Measurements from ENCODE around the gene PYURF.
"Not testable (repeated sequence)": the region's sequence is repeated elsewhere in the genome, so short reads cannot be mapped to it uniquely, and the experiment has no call there.

The PYURF gene

GRCh38 chr4:88523325-88524129 lies at the start of gene PYURF:
TSS of gene PYURF (minus strand) at chr4:88523776. CDS start at chr4:88523700, 76 bp downstream.
- TF ChIP-seq, protein P1, sequence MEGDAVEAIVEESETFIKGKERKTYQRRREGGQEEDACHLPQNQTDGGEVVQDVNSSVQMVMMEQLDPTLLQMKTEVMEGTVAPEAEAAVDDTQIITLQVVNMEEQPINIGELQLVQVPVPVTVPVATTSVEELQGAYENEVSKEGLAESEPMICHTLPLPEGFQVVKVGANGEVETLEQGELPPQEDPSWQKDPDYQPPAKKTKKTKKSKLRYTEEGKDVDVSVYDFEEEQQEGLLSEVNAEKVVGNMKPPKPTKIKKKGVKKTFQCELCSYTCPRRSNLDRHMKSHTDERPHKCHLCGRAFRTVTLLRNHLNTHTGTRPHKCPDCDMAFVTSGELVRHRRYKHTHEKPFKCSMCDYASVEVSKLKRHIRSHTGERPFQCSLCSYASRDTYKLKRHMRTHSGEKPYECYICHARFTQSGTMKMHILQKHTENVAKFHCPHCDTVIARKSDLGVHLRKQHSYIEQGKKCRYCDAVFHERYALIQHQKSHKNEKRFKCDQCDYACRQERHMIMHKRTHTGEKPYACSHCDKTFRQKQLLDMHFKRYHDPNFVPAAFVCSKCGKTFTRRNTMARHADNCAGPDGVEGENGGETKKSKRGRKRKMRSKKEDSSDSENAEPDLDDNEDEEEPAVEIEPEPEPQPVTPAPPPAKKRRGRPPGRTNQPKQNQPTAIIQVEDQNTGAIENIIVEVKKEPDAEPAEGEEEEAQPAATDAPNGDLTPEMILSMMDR (IDR thresholded peaks at IDR 0.05; ENCODE audit: low read depth, low read length), result no peak
- H3K4me3 ChIP-seq (ENCODE audit: low read depth, low read length), result peak within 1 kb of the TSS; percentile 98
- peak; percentile 96 for DNase-seq (ENCODE audit: low read depth, low spot score)
- in situ Hi-C loops (cut with HindIII; ENCODE audit: low sequenced_read_pairs), result no loop called here

DNA sequence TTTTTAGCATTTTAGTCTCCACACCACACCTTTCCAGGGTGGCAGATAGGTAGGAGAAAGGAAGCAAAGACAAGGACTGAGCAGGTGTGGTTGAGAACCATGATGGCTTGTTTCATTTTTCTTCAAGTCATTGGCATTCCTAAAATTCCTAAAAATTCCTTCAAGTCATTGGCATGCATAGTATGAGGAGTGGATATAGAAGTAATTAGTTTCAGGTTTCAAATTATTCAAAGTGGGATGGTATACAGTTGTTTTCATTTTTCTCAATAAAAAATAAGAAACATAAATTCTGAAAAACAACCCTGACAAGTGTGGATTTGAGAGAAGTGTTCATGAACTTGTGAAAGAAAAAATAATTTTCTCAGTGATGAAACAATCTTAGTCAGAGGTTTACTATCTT lies 46.4 kb upstream of the PYURF start:
- TF ChIP-seq, protein P1 (IDR thresholded peaks at IDR 0.05; ENCODE audit: low read depth, low read length), result no peak
- DNase-seq (ENCODE audit: low read depth, low spot score), result no peak
- no peak overlapping the region for H3K4me3 ChIP-seq (ENCODE audit: low read depth, low read length)
- in situ Hi-C loops (cut with HindIII; ENCODE audit: low sequenced_read_pairs), result no loop called here

DNA sequence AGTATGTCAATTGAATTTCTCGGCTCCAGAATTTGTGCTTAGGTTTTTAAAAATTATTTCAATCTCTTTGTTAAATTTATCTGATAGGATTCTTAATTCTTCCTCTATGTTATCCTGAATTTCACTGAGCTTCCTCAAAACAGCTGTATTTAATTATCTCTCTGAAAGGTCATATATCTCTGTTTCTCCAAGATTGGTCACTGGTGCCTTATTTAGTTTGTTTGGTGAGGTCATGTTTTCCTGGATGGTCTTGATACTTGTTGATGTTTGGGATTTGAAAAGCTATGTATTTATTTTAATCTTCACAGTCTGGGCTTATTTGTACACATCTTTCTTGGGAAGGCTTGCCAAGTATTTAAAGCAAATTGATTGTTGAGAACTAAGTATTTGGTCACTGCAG lies 44.0 kb upstream of the PYURF start:
- H3K4me3 ChIP-seq (ENCODE audit: low read depth, low read length), result no peak overlapping the region
- TF ChIP-seq, protein P1 (IDR thresholded peaks at IDR 0.05; ENCODE audit: low read depth, low read length), result no peak
- in situ Hi-C loops (cut with HindIII; ENCODE audit: low sequenced_read_pairs), result no loop called here
- DNase-seq (ENCODE audit: low read depth, low spot score), result no peak

- DNase-seq (ENCODE audit: low read depth, low spot score), result no peak
- in situ Hi-C loops (cut with HindIII; ENCODE audit: low sequenced_read_pairs), result no loop called here
These were observed 26.2 kb upstream of the PYURF start for GRCh38 chr4:88549815-88550214.

DNA sequence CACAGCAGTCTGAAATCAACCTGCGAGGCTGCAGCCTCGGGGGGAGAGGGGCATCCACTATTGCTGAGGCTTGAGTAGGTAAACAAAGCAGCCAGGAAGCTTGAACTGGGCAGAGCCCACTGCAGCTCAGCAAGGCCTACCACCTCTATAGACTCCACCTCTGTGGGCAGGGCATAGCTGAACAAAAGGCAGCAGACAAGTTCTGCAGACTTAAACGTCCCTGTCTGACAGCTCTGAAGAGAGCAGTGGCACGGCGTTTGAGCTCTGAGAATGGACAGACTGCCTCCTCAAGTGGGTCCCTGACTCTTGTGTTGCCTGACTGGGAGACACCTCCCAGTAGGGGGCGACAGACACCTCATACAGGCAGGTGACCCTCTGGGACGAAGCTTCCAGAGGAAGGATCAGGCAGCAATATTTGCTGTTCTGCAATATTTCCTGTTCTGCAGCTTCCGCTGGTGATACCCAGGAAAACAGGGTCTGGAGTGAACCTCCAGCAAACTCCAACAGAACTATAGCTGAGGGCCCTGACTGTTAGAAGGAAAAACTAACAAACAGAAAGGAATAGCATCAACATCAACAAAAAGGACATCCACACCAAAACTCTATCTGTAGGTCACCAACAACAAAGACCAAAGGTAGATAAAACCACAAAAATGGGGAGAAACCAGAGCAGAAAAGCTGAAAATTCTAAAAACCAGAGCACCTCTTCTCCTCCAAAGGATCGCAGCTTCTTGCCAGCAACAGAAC lies 15.9 kb upstream of the PYURF start:
- H3K4me3 ChIP-seq (ENCODE audit: low read depth, low read length); in situ Hi-C loops (cut with HindIII; ENCODE audit: low sequenced_read_pairs): not testable (repeated sequence)
- peak; percentile 33 for DNase-seq (ENCODE audit: low read depth, low spot score)
- TF ChIP-seq, protein P1 (IDR thresholded peaks at IDR 0.05; ENCODE audit: low read depth, low read length), result peak; percentile 57

More at GRCh38 chr4:88549815-88550214, 26.2 kb upstream of the PYURF start:
- TF ChIP-seq, protein P1 (IDR thresholded peaks at IDR 0.05; ENCODE audit: low read depth, low read length), result no peak
- no peak overlapping the region for H3K4me3 ChIP-seq (ENCODE audit: low read depth, low read length)

DNA sequence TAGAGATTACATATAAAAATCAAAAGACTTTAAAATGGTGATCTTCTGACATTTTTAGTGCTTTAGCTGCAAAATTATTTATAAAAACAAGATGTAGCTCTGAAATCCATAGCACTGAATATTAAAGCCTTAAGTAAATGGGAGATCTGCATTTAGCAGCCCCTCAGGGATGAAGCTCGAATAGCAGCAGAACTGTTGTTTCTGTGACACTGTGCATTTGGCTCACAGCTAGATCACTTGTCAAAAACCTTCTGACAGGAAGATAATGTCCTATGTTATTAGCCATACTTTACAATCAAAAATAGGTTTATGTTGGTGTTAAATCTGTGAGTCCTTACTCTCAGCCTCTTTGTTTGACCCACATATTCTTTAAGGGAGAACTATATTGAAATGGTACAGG lies 14.1 kb upstream of the PYURF start:
- H3K4me3 ChIP-seq (ENCODE audit: low read depth, low read length), result no peak overlapping the region
- no peak for DNase-seq (ENCODE audit: low read depth, low spot score)
- in situ Hi-C loops (cut with HindIII; ENCODE audit: low sequenced_read_pairs), result no loop called here
- TF ChIP-seq, protein P1 (IDR thresholded peaks at IDR 0.05; ENCODE audit: low read depth, low read length), result no peak
